Stimulated activated CD8-positive, alpha-beta memory T cell treated with anti-CD3 and anti-CD28 coated beads, Interleukin-12 subunit alpha, Interleukin-12 subunit beta, amount 100 ng/mL, for 4 hours (primary cell): Measurements from ENCODE around the gene ANKRD13A.
"Not testable (repeated sequence)": the region's sequence is repeated elsewhere in the genome, so short reads cannot be mapped to it uniquely, and the experiment has no call there.

Experiments used
- DNase-seq: peaks from one replicate; pipeline ENCODE4 v3.0.0-alpha.2; 2020; ENCODE audit warnings: low read depth

ANKRD13A gene

DNA sequence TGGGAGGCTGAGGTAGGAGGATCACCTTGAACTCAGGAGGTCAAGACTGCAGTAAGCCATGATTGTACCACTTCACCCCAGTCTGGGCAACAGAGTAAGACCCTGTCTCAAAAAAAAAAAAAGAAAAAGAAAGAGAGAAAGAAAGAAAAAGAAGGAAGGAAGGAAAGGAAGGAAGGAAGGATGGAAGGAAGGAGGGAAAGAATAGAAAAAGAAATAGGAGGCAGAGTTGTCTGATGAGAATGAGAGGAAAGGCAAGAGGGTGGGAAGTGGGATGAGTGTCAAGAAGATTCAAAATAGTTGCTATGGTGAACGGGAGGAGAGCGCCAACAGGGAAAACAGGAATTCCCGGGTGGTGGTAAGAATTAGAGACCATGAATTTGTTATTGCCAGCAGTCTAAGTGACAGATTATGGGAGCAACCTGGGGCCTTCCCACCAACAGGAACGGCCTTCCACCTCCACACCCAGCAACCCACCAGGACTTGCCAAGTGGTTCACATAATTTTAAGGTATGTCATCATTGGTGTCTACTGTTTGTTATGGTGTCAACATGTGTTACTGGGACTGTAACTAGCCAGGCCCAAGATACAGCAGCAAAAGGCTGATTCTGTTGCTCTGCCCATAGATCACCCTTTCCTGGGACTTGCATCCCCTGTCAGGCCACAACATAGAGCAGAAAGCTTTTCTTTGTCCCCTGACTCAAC, 85.2 kb downstream of the ANKRD13A start:
- no peak for DNase-seq

DNA sequence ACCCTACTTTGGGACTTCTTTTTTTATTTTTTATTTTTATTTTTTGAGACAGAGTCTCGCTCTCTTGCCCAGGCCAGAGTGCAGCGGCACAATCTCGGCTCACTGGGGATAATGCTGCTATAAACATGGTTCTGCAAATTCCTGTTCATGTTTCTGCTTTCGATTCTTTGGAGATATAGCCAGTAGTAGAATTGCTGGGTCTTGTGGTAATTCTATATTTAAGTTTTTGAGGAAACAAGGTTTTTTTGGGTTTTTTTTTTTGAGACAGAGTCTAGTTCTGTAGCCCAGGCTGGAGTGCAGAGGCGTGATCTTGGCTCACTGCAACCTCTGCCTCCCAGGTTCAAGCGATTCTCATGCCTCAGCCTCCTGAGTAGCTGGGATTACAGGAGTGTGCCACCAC, 89.0 kb downstream of the ANKRD13A start:
- DNase-seq = not testable (repeated sequence)

DNA sequence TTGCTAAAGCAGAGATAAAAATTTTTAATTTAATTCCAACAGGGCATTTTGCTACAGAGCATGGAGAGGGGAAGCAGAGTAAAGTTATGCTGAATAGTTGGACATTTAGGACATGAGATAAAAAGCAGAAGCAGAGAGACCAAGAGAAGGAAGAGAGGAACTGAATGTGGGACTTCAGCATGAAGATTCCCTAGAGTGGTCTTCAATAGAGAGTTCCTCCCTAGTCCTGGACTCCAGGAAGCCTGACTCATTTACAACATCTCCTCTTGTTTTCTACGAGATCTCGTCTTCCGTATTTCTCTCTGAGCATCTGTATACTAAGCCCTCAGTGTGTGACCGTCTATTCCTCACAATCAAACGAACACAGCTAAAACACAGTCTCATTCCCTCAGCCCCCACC, 89.7 kb downstream of the ANKRD13A start:
- no peak for DNase-seq
